ENCODE results near the gene TEX2.
"Not testable (repeated sequence)": the region's sequence is repeated elsewhere in the genome, so short reads cannot be mapped to it uniquely, and the experiment has no call there.

DNA sequence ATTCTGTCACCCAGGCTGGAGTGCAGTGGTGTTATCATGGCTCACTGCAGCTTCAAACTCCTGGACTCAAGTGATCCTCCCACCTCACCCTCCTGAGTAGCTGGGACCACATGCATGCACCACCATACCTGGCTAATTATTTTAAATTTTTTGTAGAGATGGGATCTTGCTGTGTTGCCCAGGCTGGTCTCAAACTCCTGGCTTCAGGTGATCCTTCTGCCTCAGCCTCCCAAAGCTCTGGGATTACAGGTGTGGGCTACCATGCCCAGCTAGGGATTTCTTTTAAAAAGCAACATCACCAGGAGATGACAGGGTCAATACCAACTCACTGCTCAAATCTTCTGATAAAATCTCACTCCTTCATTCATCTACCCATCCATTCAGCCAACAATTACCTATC, 54.4 kb downstream of the TEX2 start:
- TF ChIP-seq CTCF (conservative IDR thresholded peaks at IDR 0.05); EZH2 (IDR thresholded peaks at IDR 0.05; ENCODE audit: low read depth): not testable (repeated sequence)

Data from PC-9 (cell line).